GF-D8 (cell line): ENCODE data around the gene SULF2.

ENCODE experiments used
- DNase-seq: peaks from one replicate; lab custom pipeline; 2025; lab: John Stamatoyannopoulos, UW

The SULF2 gene

DNA sequence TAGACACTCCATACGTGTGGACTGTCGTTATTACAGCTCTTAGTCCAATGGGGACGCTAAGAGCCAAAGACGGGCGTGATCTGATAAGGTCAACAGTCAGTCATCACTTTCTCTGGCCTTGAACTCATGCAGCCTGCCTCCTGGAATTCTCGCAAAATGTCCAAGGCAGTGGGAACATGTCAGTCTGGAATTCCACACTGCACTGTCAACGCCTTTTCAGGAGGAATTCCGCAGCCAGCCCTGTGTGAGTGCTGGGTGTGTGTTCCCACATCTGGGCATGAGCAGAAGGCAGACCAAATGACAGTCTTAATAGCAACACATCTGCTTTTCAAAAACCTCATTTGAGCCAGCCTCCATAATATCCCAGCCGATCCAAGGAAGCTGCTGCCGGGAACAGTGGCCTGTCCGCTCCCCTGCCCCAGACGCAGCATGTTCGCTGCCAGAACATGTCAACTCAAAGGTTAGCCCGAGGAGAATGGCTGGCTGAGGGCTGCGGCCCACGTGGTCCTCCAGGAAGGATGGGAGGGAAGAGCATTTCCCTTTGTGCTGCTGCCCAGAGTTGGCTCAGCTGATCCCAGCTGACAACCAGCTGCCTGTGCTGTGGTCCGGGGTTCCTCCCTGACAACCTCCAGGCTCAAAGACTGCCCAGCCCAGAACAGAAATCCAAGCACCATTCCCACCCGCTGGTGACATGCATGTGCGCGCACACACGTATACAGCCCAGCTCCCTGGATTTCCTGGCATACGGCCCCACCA is 103.1 kb downstream of the SULF2 start:
- no peak for DNase-seq

DNA sequence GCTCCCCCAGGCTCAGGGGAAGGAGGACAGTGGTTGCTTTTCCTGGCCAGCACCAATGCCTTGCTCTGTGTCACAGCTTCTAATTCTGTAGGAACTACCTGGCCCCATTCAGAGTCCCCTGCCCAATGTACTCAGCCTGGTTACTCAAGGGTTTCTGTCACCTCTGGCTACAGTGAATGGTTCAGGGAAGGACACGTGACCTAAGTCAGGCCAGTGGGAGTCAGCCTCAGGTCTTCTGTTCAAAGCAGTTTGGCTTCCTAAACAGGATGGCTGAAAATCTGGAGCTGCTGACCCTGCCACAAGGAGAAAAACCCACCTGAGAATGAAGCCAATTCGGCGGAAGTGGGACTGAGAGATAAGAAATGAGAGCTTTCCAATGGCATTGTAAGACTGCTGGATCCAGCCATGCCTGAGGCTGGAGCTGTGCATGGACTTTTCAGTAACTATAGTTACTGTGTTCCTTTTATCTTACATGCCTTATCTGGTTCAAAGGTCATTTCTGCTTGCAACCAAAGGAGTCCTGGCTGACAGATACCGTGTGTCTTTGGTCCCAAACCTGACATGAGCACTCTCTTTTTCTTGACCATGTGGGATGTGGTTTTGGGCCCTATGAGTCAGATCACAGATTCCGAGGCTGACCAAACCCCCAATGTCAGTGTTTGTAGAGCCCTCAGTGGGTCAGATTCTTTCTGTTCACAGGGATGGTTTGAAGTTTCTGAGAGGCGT is 104.3 kb downstream of the SULF2 start:
- no peak for DNase-seq

- no peak for DNase-seq
These were observed 105.8 kb downstream of the SULF2 start for GRCh38 chr20:47679462-47679861.

GRCh38 chr20:47678536-47678935 is 106.7 kb downstream of the SULF2 start:
- no peak for DNase-seq

DNA sequence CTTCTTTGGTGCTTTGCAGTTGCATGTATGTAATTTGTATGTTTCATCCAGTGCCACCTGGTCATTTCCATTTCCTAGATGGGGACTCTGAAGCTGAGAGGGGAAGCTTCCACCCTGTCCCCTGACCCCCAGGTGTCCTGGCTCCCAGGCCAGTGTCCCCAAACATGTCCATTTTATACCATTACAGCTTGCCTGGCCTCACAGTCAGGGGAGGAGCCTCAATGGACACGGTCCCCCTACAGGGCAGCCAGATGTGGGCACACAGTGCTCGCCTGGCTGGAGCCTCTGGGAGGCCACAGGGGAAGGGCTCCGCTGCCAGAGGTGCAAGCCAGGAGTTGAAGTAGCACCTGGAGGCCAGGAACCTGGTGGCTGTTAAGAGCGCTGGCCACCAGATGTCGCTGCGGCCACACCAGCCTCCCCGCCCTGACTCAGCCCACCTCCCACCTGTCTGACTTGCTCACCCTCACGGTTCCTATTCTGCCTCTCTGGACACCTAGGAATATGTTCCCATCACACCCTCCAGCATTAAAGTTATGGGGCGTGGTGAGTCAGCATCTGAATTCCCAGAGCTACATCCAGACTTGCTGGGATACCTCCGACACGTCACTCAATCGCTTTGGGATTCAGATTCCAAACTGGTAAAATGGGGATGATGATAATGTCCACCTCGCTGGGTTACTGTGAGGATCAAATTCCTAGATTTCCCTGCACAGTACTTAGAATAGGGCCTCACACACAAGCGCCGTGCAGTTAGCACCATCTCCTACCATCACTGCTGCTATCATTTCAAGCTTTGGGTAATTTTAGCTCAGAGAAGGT is 107.4 kb downstream of the SULF2 start:
- DNase-seq, result no peak

DNA sequence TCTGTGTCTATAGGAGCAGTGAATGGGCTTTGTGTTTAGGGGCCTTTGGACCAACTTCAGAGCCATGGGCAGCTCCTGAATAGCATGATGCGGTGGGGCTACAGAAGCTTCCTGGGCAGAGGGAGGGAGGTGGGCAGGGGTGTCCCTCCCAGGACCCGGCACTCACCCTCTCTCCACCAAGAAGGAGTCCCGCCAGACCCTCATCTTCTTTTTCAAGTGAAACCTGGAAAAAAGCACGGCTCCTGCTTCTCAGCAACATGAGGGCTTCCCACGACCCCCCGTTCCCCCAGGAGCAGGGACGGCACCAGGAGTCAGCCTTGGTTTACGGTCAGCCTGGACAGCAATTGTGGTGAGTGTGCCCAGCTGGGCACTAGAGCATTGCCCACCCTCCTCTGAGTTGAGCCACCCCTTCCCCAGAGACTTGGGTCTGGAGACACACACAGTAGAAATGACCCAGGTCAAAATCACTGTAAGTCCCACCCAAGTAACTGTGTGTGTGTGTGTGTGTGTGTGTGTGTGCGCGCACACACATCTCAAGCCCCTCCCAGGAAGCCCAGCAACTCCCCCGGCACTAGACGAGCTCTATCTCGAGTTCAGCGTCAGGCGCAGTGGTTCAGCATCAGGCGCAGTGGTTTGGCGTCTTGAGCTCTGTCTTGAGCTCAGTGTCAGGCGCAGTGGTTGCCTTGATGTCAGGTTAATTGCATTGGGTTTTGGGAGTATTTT is 108.2 kb downstream of the SULF2 start:
- DNase-seq, result no peak

DNA sequence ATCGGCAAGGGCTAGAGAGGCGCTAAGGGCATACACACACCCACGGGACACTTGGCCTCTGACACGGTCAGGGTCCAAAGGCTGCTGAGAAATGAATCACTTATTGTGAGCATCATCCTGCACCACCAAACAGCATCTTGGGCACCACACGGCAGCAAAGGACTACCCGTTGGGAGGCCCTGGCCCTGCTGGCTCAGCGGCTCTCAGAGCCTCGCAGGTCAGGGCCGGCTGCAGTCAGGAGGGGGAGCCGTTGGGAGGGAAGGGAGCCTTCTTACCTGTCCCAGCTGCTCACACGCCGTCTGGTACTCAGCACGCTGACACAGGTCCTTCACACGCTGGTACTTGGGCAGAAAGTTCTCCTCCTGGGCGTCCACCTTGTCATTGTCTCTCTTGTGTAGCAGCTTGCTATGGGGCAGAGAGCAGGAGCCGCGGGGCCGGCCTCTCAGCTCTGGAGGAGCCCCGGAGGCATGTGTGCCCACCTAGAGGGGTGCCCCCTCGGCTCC is 109.0 kb downstream of the SULF2 start:
- DNase-seq, result no peak

DNA sequence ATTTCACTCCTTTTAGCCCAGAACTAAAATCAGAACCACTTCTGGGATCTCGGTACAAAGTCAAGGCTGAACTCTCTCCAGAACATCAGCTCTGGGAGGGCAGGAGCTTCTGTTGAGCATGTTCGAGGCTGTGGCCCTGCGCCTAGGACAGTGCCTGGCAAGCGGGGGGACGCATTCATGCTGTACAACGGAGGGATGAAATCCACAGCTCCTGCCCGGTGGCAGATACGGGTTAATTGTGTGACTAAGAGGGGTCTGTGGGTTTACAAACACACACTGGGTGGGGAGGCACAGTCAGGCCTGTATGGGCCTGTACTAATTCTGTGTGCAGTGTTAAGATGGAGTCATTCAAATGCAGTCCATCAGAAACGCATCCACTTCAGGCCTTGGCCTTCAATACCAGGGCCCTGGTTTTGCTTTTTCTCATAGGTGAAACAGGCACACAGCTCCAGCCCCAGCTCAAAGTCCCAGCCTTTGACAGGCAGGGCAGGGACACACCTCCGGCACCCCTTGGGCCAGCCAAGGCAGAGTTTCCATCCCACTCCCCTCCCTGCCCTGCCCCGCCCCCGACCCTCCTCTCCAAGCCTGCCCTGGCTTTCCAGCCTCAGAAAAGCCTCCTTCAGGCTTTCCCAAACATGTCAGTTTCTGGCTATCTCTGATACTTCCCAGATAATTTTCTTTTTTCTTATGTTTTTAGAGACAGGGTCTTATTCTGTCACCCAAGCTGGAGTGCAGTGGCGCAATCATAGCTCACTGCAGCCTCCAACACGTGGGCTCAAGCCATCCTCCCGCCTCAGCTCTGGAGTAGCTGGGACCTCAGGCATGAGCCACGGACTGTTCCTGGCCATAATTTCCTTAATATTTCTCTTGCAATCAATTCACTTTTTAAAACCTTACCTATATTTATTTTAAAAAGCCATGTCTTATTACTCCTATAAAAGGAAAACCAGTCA is 109.8 kb downstream of the SULF2 start:
- DNase-seq, result no peak

- no peak for DNase-seq
These were observed 110.6 kb downstream of the SULF2 start for GRCh38 chr20:47674686-47675085.

DNA sequence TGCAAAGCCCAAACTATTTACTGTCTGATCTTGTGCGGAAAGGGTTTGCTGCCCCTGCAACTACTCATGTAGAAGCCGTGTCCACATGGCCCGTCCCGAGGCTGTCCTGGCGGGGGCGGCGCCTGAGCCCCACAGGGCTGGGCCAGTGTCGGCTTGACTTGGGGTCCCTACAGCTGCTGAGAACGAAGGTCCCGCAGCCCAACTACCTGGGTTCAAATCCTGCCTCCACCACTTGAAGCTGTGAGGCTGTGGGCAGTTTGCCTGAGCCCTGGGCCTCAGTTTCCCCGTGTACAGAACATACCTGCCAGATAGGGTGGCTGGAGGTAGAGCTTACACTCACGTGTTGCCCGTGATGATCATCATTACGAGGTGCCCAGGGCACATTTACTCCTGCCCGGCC is 111.1 kb downstream of the SULF2 start:
- no peak for DNase-seq

- DNase-seq, result no peak
These were observed 111.7 kb downstream of the SULF2 start for GRCh38 chr20:47673671-47673955.

DNA sequence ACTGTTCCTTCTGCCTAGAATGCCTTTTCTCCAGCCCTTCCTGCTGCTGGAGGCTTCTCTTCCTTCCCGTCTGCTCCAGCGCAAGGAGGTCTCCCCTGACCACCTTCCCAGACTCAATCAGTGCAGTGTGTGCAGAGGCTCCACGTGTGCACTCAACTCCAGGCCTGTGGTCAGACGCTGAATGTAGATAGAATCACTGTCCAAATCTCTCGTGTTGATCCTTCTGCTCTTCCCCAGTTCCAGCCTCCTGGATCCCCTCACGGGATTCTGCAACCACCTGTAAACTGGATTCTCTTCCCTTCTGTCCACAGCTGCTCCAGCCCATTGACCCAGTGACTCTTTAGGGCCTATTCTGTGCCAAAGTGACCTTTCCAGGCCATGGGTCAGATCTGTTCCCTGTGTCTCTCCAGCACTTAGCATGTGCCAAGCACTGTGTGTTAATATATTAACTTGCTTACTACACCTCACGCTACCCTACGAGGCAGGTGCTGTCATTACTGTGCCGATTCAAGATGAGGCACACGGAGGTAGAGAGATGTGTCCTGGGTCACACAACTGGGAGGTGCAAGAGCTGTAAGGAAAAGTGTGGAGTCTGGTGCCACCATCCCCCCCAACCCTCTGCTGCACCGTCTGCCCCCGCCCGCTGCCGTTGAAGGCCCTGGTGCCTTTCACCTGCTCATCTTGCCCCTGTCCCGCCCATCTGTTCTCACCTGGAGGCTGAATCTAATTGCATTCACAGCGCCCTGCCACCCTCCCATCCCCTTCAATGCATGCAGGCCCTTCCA is 112.2 kb downstream of the SULF2 start:
- no peak for DNase-seq

DNA sequence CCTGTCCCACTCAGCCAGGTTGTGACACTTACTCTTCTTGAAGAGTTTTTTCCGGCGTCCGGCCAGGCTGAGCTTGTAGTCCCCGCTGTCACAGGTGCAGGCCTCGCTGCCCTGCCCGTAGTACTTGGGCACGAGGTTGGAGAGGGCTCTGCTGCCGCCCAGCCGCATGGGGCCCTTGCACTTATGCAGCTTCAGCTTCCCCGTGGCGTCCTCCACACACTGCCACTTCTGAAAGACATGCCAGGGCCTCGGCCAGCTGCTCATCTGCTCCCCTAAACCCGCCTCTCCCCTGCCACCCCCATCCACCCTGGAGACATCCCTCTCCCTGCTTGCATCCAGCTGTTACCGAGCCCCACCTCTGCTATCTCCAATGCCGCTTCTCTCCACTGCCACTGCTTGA is 113.1 kb downstream of the SULF2 start:
- no peak for DNase-seq

DNA sequence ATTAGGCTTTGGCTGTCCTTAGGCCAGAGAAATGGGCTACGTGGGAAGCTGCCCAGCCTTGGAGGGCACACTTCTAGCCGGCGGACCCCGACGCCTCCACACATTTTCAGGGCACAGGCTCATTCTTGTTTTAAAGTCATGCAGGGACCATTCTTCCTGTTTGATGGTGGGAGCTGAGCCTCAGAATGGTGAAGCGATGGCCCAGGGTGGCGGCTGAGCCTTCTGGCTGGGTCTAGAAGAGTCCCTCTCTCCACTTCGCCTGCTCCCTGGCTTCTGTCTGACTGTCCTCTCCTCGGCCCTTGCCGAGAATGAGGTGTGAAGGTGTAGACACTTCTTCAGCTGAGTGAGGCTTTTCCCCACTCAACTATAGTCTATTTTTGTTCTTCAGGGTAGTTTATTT is 114.4 kb downstream of the SULF2 start:
- no peak for DNase-seq

DNA sequence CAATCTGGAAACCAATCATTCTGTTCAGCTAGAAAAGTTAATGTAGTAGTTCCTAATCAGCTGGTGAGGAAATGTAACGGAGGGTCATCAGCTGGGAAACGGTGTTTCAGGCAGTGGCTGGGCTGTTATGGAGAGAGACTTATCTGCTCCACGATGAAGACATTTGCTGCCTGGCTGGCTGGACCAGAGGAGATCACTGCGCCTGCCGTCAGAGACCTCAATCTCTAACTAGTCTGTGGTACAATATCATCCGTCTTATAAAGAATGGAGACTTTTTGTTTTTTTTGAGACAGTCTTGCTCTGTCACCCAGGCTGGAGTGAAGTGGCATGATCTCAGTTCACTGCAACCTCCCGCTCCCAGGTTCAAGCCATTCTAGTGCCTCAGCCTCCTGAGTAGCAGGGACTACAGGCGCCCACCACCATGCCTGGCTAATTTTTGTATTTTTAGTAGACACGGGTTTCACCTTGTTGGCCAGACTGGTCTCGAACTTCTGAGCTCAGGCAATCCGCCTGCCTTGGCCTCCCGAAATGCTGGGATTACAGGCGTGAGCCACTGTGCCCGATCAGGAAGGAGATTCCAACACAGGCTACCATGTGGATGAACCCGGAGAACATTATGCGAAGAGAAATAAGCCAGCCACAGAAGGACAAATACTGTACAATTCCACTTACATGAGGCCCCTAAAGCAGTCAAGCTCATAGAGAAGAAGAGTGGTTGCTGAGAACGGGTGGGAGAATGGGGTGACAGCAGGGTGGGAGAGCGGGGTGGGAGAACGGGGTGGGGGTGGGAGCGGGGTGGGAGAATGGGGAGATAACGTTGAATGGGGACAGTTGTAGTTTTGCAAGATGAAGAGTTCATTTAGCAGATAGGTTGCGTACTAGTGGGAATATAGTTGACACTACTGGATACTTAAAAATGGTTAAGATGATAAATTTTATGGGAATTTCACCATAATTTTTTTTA is 115.1 kb downstream of the SULF2 start:
- DNase-seq, result no peak

- DNase-seq, result no peak
These were observed 115.8 kb downstream of the SULF2 start for GRCh38 chr20:47669489-47669888.

- DNase-seq, result no peak
These were observed 116.2 kb downstream of the SULF2 start for GRCh38 chr20:47669152-47669425.

DNA sequence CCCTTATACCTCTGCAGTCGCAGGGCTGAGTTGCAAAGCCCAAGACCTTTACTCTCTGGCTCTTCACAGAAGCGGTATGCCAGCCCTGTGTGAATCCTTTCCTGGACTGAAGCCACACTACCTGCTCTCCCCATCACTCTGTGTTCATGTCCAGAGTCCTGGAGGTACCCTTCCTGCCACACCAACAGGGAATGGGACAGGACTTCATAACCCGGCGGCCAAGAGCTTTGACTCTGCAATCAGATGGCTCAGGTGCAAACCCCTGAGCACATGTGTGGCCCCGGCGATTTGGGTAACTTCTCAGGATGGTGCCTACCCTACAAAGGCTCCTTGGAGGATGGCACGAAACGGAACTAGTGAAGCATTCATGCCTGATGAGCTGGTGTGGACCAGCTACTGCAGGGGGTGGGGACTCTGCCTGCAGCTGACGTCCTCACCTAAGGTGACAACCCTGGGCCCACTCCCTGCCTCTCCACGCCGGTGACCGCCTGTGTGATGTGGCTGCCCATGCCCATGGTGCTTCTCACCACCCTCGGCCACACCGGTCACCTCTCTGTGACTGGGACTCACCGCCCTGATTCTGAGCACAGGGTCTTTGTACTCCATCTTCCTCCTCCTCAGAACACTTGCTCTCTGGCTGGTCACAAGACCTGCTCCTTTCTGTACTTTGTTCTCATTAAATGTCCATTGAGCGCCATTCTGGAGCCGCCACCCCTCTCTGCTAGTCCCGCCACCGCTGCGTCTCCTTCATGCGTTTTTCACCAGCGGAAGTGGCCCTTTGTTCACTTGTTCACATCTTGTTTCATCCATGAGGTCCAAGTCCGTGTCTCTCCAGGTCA is 116.7 kb downstream of the SULF2 start:
- no peak for DNase-seq
